A549 treated with AZD9567 at 1 μM for 4 hours (cell line): ENCODE measurements around the gene RRN3. TPM values are rescaled to one million over a fixed set of nuclear protein-coding genes. Genes with fewer than 3 reads are reported as not detected.

ENCODE experiments used
- total RNA-seq: library from RNA; stranded (reverse); fragments of 200-300 nt; extraction: Qiagen RNA extraction; gene quantifications from 5 replicates; pipeline ENCODE4 v1.2.3, GENCODE V29; 2022; ENCODE audit not compliant: insufficient read depth

The RRN3 gene, protein sequence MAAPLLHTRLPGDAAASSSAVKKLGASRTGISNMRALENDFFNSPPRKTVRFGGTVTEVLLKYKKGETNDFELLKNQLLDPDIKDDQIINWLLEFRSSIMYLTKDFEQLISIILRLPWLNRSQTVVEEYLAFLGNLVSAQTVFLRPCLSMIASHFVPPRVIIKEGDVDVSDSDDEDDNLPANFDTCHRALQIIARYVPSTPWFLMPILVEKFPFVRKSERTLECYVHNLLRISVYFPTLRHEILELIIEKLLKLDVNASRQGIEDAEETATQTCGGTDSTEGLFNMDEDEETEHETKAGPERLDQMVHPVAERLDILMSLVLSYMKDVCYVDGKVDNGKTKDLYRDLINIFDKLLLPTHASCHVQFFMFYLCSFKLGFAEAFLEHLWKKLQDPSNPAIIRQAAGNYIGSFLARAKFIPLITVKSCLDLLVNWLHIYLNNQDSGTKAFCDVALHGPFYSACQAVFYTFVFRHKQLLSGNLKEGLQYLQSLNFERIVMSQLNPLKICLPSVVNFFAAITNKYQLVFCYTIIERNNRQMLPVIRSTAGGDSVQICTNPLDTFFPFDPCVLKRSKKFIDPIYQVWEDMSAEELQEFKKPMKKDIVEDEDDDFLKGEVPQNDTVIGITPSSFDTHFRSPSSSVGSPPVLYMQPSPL
- total RNA-seq: 35.8 to 48.9 TPM (median 40.7 TPM) in 5 replicates

GRCh38 chr16:15093955-15094827 is at the start of gene RRN3:
Gene RRN3, minus strand, starts transcription at chr16:15094272. Its CDS starts 39 bp downstream, at chr16:15094233.

Other genes with a start within 250 kb of the RRN3 start
- gene NPIPA1, start 156.8 kb downstream of the RRN3 start, total RNA-seq: 45.9 to 56.8 TPM (median 52.8 TPM) in 5 replicates
- 60.4 to 72.7 TPM (median 66.2 TPM) in 5 replicates for gene PDXDC1, start 119.2 kb downstream of the RRN3 start, total RNA-seq
- 38.1 to 45.2 TPM (median 43.6 TPM) in 5 replicates for gene NTAN1, start 38.2 kb downstream of the RRN3 start, total RNA-seq